Caco-2 (cell line): Measurements from ENCODE around the gene PADI3. TPM values are rescaled to one million over a fixed set of nuclear protein-coding genes. Genes with fewer than 3 reads are reported as not detected.

Experiments used
- BruUV-seq: library from RNA; stranded (reverse); fragments of 400-500 nt; replicated peaks from 2 replicates; lab custom pipeline; 2021; lab: Mats Ljungman, UMichigan
- CTCF ChIA-PET: fragments of 300-600 bp; sonication (Branson Sonifier 250); formaldehyde crosslinking; loops from one replicate; lab custom pipeline; 2022; ENCODE audit warnings: antibody characterized with exemption; lab: Charles Lee
- POLR2A ChIA-PET: fragments of 300-600 bp; sonication (Branson Sonifier 250); formaldehyde crosslinking; loops from one replicate; lab custom pipeline; 2022; ENCODE audit warnings: antibody characterized with exemption; lab: Charles Lee
- DNase-seq, 2 experiments: peaks; one replicate each; pipeline versions ENCODE4 v3.0.0 to v3.0.0-alpha.2; 2020 to 2022
- H3K27me3 ChIP-seq: replicated peaks from 2 replicates; pipeline ENCODE4 v1.6.0; 2011; ENCODE audit warnings: low read length; ENCODE audit not compliant: control insufficient read depth, insufficient read depth
- H3K36me3 ChIP-seq: 2 replicates; pipeline ENCODE4 v1.5.1; 2011; ENCODE audit warnings: low read length; ENCODE audit not compliant: control insufficient read depth, insufficient read depth
- H3K4me1 ChIP-seq: fragments of 250-450 bp; sonication (Bioruptor Pico); 2 replicates; pipeline ENCODE4 v1.5.1; 2020; ENCODE audit warnings: mild to moderate bottlenecking
- H3K4me3 ChIP-seq: 2 replicates; pipeline ENCODE4 v1.5.1; 2011; ENCODE audit warnings: low read depth, mild to moderate bottlenecking, control low read depth, low read length
- H3K9me3 ChIP-seq: fragments of 250-450 bp; sonication (Bioruptor Pico); 2 replicates; pipeline ENCODE4 v1.5.1; 2020; ENCODE audit warnings: mild to moderate bottlenecking, moderate library complexity
- H3K27ac Mint-ChIP-seq: one replicate; pipeline ENCODE4 v1.8.0; 2022; ENCODE audit warnings: mixed read lengths; ENCODE audit not compliant: unreplicated experiment
- H3K27me3 Mint-ChIP-seq: one replicate; pipeline ENCODE4 v1.8.0; 2022; ENCODE audit warnings: mixed read lengths; ENCODE audit not compliant: insufficient read depth, unreplicated experiment
- H3K36me3 Mint-ChIP-seq: one replicate; pipeline ENCODE4 v1.8.0; 2022; ENCODE audit warnings: mild to moderate bottlenecking, mixed read lengths; ENCODE audit not compliant: insufficient read depth, unreplicated experiment
- H3K4me1 Mint-ChIP-seq: one replicate; pipeline ENCODE4 v1.8.0; 2022; ENCODE audit warnings: low read depth, mixed read lengths; ENCODE audit not compliant: unreplicated experiment
- H3K4me3 Mint-ChIP-seq: one replicate; pipeline ENCODE4 v1.8.0; 2022; ENCODE audit warnings: mild to moderate bottlenecking, moderate library complexity, mixed read lengths; ENCODE audit not compliant: unreplicated experiment
- H3K9me3 Mint-ChIP-seq: one replicate; pipeline ENCODE4 v1.8.0; 2022; ENCODE audit warnings: mixed read lengths; ENCODE audit not compliant: unreplicated experiment
- CTCF ChIP-seq, 2 experiments: fragments of 200-600 bp in 1 of 2; IDR thresholded peaks; 1 replicate in 1 of 2; 2 replicates in 1 of 2; pipeline versions ENCODE4 v1.5.1 to v1.8.0; 2011 to 2022; ENCODE audit warnings: antibody characterized with exemption in 1 of 2, control low read depth in 1 of 2, inconsistent platforms in 1 of 2, low read depth in 1 of 2, low read length in 1 of 2, mild to moderate bottlenecking in 1 of 2, moderate library complexity in 1 of 2; ENCODE audit not compliant: insufficient read depth in 1 of 2, severe bottlenecking in 1 of 2, unreplicated experiment in 1 of 2
- intact Hi-C: fragments of 100-400 bp; cut with micrococcal nuclease; formaldehyde crosslinking; loops from one replicate; pipeline ENCODE4 v1.10.0; 2022; ENCODE audit not compliant: unreplicated experiment
- total RNA-seq: library from RNA; stranded (reverse); gene quantifications from 2 replicates; pipeline ENCODE4 v1.2.3, GENCODE V29; 2022

Gene PADI3
- total RNA-seq, 1 experiment from 2014 or later: not detected

DNA sequence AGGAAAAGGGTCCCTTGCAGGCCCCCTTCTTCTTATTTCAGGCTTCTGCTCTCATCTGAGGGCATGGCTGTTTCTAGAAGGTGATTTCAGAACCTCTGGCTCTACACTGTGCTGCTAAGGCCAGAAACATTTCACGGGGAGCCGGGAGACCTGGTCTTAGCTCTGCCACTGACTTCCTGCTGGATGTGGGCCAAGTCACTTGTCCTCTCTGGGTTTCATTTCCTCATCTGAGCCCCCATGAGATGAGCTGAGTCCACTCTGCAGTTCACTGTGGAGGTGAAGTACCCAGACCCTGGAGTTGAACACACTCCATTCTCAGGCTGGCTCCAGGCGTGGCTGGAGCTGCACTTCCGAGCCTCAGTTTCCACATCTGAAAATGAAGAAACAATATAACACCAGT lies 41.9 kb upstream of the PADI3 start:
- no peaks in the 10 kb centered on the region for H3K4me1 Mint-ChIP-seq
- CTCF ChIA-PET: no interaction called here
- H3K36me3 ChIP-seq: no peaks in the 10 kb centered on the region
- POLR2A ChIA-PET: no interaction called here
- intact Hi-C loops: no loop called here
- H3K9me3 Mint-ChIP-seq: no peaks in the 10 kb centered on the region
- no peaks in the 10 kb centered on the region for H3K4me1 ChIP-seq
- H3K27ac Mint-ChIP-seq: no peak overlapping the region
- no peaks in the 10 kb centered on the region for H3K9me3 ChIP-seq
- no peaks in the 10 kb centered on the region for H3K27me3 ChIP-seq
- H3K4me3 Mint-ChIP-seq: no peak overlapping the region
- no peak for DNase-seq
- no peak for TF ChIP-seq CTCF (IDR thresholded peaks at IDR 0.05; ENCODE audit: insufficient read depth in 1 of 2, low read depth in 1 of 2, low read length in 1 of 2, severe bottlenecking in 1 of 2, unreplicated experiment in 1 of 2)
- H3K27me3 Mint-ChIP-seq: peaks cover 5% of the 10 kb centered on the region
- H3K4me3 ChIP-seq: no peak overlapping the region
- BruUV-seq: no TSS peak
- H3K36me3 Mint-ChIP-seq: no peaks in the 10 kb centered on the region

DNA sequence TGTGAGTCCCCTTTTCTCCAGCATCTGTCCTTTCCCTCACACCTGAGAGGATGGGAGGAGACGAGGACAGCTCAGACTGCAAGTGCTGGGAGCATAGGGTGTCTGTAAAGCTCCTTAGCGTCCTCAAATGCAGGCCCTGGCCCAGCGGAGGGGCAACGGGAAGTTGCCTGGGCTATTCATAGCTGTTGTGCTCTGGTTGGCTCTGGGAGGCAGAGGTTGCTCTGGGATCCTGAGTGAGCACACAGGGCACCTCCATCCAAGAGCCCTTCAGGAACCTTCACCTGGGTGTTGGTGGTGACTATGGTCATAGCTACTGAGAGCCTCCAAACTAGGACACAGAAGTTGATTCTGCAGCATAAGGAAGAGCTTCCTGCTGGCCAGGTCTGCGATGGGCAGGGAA lies 41.4 kb upstream of the PADI3 start:
- Mint-ChIP-seq H3K36me3 (no peaks in the 10 kb centered on the region), H3K9me3 (no peaks in the 10 kb centered on the region), H3K27ac (no peak overlapping the region), H3K4me3 (no peak overlapping the region), H3K27me3 (peaks cover 5% of the 10 kb centered on the region), H3K4me1 (no peaks in the 10 kb centered on the region)
- Histone ChIP-seq H3K4me3 (no peak overlapping the region), H3K27me3 (no peaks in the 10 kb centered on the region), H3K36me3 (no peaks in the 10 kb centered on the region), H3K9me3 (no peaks in the 10 kb centered on the region), H3K4me1 (no peaks in the 10 kb centered on the region)
- BruUV-seq: no TSS peak
- intact Hi-C loops: no loop called here
- ChIA-PET POLR2A (no interaction called here), CTCF (no interaction called here)
- no peak for DNase-seq
- TF ChIP-seq CTCF (IDR thresholded peaks at IDR 0.05; ENCODE audit: insufficient read depth in 1 of 2, low read depth in 1 of 2, low read length in 1 of 2, severe bottlenecking in 1 of 2, unreplicated experiment in 1 of 2): no peak

DNA sequence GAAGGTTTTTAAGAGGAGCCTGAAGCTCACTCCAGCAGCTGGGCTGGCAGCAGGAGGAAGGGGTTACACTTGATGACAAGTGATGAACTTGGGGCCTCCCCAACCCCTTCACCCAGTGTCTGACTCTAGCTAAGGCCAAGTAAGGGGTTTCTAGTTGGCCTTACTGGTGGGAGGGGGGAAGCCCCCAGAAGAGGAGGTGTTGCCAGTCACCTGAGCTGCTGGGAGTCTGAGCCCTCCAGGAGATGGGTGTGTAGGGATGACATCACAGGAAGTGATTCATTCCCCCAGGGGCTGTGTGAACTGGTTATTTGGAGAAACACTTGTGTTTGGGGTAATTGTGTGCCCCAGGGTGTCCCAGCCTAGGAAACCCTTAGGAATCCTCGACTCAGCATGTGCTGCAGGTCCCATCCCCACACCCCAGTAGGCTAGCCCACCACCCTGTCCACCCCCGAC lies 40.9 kb upstream of the PADI3 start:
- intact Hi-C loops: no loop called here
- CTCF ChIA-PET: no interaction called here

More for the DNA sequence above, 40.9 kb upstream of the PADI3 start:
- BruUV-seq: no TSS peak
- no peak for DNase-seq
- H3K9me3 Mint-ChIP-seq: no peaks in the 10 kb centered on the region
- H3K4me1 Mint-ChIP-seq: no peaks in the 10 kb centered on the region
- no peaks in the 10 kb centered on the region for H3K36me3 ChIP-seq
- POLR2A ChIA-PET: no interaction called here
- no peaks in the 10 kb centered on the region for H3K36me3 Mint-ChIP-seq
- H3K27me3 Mint-ChIP-seq: peaks cover 5% of the 10 kb centered on the region
- no peak overlapping the region for H3K4me3 ChIP-seq
- H3K4me3 Mint-ChIP-seq: no peak overlapping the region
- no peaks in the 10 kb centered on the region for H3K9me3 ChIP-seq
- no peaks in the 10 kb centered on the region for H3K27me3 ChIP-seq
- no peaks in the 10 kb centered on the region for H3K4me1 ChIP-seq
- H3K27ac Mint-ChIP-seq: no peak overlapping the region
- TF ChIP-seq CTCF (IDR thresholded peaks at IDR 0.05; ENCODE audit: insufficient read depth in 1 of 2, low read depth in 1 of 2, low read length in 1 of 2, severe bottlenecking in 1 of 2, unreplicated experiment in 1 of 2): no peak
